ENCODE data around the gene LRRC1.

Gene LRRC1

DNA sequence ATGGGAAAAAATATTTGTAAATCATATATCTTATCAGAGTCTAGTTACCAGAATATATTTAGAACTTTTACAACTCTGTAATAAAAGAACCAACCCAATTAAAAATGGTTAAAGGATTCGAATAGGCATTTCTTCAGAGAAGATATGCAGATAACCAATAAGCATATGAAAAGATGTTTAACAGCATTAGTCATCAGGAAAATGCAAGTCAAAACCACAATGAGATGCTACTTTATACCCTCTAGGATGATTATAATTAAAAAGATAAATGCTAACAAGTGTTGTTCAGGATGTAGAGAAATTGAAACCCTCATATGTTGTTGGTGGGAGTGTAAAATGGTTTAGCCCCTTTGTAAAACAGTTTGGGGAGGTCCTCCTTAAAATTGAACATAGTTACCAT lies 94.1 kb downstream of the LRRC1 start:
- DNase-seq (ENCODE audit: low spot score), result no peak

GRCh38 chr6:53889365-53889764 lies 94.6 kb downstream of the LRRC1 start:
- DNase-seq (ENCODE audit: low spot score), result no peak

GRCh38 chr6:53892707-53893106 lies 97.9 kb downstream of the LRRC1 start:
- DNase-seq (ENCODE audit: low spot score), result no peak

GRCh38 chr6:53894091-53894490 lies 99.3 kb downstream of the LRRC1 start:
- no peak for DNase-seq (ENCODE audit: low spot score)

DNA sequence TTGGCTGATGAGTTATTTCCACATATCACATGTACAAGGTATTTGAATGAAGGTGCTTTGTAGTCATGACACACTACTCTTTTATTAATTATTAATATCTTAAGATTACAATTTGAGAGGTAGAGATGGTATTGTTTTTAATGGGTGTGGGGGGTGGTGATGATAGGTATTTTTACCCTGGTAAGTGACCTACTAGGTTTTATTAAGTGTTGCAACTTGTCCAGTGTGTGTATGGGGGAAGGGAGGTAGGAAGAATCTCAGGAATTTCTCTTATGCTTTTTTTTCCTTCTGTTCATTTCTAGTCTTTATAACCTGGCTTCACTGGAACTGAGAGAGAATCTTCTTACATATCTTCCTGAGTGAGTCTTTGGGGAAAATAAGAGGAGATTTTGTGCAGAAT lies 101.4 kb downstream of the LRRC1 start:
- no peak for DNase-seq (ENCODE audit: low spot score)

DNA sequence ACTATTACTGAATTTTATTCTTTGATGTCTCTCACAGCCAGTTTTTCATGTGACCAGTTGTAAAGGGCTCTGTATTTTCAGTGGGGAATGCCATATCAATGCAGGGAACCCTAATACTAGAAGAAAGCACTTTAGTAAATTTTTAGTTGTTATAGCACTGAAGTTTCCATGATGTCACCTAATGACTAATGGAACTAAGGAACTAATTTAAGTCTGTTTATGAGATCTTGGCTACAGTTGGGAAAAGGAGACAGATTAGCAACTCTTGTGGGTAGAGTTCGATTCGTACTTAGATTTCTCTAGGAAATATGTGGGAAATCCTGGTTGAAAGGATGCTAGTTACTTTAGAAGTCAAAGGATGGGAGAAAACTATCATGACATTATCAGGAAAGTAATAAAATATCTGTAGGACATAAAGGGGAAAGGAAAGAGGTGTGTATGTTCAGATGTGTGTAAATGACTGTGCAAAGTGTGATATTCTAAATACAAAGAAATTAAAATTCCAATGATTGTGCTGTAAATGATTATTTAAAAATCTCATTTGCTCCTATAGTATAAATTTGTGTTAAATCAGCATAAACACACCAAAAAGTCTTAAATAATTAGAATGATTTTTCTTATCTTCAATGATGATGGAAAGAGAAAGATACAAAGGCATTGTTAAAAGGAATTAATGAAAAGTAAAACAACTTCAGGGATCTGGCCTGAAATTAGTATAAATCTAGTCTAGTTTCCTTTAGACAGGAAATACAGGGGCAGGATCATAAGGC lies 103.4 kb downstream of the LRRC1 start:
- no peak for DNase-seq (ENCODE audit: low spot score)

GRCh38 chr6:53899512-53899911 lies 104.7 kb downstream of the LRRC1 start:
- DNase-seq (ENCODE audit: low spot score), result no peak

- no peak for DNase-seq (ENCODE audit: low spot score)
Observed at GRCh38 chr6:53903357-53903756, 108.6 kb downstream of the LRRC1 start.

DNA sequence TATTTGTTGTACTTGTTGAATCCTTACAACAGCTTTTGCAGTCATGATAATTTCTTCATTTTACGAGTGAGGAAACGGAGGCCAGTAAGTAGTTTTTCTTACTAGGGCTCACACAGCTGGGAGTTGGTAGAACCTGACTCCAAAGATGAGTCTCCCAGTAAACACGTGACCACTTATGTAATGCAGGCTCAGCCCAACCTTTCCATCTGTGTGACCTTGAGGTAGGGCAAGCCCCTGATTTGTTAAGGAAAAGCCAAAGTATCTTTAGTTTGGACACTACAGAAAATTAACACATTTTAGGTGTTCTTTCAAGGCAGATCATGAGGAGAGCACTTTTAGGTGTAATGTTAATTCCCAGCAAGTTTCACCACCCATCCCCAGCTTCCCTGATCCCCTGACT lies 111.3 kb downstream of the LRRC1 start:
- DNase-seq (ENCODE audit: low spot score), result no peak

DNA sequence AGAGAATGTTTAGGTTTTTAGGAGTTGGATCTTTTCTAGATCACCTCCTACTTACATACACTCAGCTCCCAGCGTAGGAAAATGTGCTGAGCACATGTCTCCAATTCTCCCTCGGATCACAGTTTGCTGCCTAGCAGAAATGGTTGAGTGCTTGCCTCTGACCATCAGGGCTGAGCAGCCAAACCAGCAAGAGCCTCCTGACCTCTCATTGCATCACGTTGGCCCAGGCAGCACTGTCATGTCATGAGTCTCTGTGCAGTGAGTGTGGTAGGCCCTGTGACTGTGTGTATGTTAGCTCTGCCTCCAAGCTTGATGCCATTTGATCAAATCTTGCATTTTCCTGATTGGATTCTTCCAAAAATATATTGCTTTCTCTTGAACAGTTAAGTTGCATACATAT lies 112.0 kb downstream of the LRRC1 start:
- DNase-seq (ENCODE audit: low spot score), result no peak

DNA sequence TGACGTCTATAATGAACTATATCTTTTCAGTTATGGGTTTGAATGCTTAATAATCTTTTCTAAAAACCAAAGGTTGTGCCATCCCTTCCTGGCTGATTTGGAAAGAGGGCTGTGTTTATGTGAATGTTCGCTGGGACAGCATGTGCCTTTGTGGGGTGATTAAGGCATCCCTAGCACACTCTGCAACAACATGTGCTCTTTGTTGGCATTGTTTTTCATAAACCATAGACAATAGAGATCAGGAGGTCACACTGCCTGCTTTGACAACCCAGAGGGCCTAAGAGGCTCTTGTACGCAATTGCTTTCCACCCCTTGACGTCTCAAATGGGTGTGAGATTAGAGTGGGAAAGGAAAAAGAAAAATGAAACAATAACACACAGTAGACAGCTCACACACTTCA lies 116.0 kb downstream of the LRRC1 start:
- DNase-seq (ENCODE audit: low spot score), result no peak

DNA sequence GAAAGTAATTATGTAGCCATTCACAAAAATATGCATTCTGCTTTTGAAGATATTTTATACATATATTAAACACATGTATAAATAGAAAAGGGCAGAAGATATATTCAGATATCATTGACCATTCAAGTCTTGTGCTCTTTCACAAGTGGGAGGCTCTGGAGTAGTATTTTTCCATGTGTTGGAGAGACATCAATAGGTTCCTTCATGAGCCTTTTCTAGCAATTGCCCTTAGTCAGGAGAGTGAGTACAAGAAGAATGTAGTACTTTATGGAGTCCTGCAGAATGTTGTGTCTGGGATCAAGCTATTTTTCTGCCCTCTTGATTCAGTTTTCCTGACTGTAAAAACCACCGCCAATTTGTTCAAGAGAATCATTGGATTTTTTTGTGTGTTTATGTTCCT lies 117.9 kb downstream of the LRRC1 start:
- no peak for DNase-seq (ENCODE audit: low spot score)

DNA sequence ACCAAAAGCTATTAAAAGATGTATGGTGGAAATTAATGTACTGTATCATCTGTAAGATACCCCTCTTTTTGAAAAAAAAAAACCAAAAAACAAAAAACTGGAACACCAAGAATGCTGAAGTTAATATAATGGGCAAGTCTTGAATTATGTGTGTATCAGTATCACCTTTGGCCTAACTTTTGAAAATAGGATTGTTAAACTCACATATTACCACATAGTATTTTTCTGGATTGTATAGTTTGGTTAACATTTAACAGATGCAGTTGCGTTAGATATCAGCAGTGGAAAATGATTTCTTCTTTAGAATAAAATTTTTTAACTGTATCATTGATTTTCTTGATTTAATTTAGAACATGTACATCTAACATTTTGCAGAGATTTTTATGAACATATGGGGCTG lies 118.5 kb downstream of the LRRC1 start:
- no peak for DNase-seq (ENCODE audit: low spot score)

DNA sequence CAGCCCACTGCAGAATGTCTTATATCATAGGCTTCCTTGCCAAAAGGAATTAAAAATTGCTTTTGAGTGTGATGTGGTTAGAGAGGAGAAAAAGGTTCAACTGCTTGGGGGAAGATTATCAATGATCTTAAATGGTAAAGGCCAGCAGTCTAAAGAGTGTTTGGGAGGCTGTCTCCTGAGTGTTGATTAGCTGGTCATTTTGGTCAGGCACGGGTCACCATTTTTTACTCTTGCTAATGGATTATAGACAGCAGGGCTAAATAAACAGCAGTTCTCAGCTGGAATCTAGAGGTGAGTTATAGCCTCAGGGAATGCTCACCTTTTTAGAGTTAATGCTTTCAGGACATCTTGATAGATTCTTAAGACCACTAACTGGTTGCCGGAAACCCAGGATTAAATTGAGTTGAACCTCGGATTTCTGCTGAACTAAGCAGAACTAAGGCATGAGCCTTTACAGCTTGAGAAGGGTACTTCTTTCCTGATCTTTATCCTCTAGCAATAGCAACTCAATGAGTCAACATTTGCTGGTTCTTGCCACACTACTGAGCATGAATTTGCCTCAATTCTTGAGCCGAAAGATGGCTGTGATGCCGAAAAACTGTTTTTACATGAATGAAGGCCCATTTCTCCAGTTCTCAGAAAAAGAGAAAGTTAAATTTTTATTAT lies 120.4 kb downstream of the LRRC1 start:
- DNase-seq (ENCODE audit: low spot score), result no peak

- DNase-seq (ENCODE audit: low spot score), result no peak
Observed at GRCh38 chr6:53916804-53917463, 122.1 kb downstream of the LRRC1 start.

DNA sequence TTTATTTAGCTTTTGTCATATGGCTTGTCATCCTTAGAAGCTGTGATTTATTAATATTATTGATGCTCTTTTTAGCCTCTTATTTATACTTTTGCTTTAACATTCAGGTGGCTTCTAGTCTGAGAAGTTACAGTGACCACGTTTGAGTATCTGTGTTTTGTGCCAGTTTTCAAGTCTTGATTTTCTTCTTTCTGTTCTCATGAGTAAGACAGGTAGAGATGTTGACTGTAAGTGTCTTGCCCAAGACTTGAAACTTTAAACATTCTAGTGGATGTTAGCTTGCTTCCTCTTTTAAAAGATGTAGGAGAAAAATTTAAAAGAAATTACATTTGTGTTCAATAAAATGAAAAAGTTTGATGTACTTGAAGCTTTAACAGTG lies 122.6 kb downstream of the LRRC1 start:
- no peak for DNase-seq (ENCODE audit: low spot score)

GRCh38 chr6:53918854-53919510 lies 124.2 kb downstream of the LRRC1 start:
- DNase-seq (ENCODE audit: low spot score), result no peak

GRCh38 chr6:53919881-53920360 lies 125.1 kb downstream of the LRRC1 start:
- DNase-seq (ENCODE audit: low spot score), result no peak

- no peak for DNase-seq (ENCODE audit: low spot score)
Observed at GRCh38 chr6:53920881-53921280, 126.1 kb downstream of the LRRC1 start.

GRCh38 chr6:53921639-53922038 lies 126.8 kb downstream of the LRRC1 start:
- DNase-seq (ENCODE audit: low spot score), result no peak

DNA sequence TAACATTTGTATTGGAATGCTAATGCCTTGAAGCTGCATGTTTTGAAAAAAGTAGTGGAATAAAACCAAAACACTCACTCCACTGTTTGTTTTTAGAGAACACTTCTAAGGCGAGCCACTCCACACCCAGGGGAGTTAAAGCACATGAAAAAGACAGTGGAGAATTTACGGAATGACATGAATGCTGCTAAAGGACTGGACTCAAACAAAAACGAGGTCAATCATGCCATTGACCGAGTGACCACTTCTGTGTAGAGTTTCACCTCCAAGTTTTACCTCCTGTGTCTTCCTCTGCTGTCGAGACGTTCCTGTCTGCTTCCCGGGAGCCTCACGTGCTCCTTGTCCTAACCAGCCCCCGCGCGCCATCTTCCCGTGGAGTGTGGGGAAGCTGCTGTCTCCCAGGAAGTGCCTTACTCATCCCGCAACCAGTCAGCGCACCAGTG lies 127.8 kb downstream of the LRRC1 start:
- no peak for DNase-seq (ENCODE audit: low spot score)

DNA sequence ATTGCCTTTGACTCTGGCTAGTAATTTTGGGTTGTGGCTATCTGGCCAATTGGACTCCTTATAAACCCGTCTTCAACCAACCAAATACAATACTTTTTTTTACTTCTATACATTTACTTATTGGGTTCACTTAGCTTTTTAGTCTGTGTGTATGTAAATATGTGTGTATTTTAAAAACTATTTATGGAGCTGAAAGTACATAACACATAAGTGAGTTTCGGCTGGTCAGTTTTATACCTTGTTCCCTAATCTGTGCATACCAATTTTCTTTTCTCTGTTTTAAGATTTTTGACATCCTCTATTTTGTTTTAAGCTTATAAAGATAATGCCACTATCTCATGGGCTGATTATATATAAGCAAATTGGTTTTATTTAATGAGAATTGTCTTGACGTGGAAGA lies 129.5 kb downstream of the LRRC1 start:
- no peak for DNase-seq (ENCODE audit: low spot score)
